Astrocyte of the spinal cord (primary cell): Measurements from ENCODE around the gene PHYKPL.

Experiments
- DNase-seq: peaks from one replicate; pipeline ENCODE4 v3.0.0; 2011; ENCODE audit warnings: low read depth, low spot score
- H3K4me3 ChIP-seq: 2 replicates; pipeline ENCODE4 v1.5.1; 2011; ENCODE audit warnings: low read depth, mild to moderate bottlenecking, low read length, moderate library complexity
- CTCF ChIP-seq: IDR thresholded peaks from 2 replicates; pipeline ENCODE4 v1.5.1; 2012; ENCODE audit warnings: low read depth, mild to moderate bottlenecking, low read length, inconsistent platforms
- in situ Hi-C: cut with HindIII; loops from 2 replicates; pipeline ENCODE4 v1.10.0; 2017; ENCODE audit warnings: low sequenced_read_pairs

PHYKPL gene

GRCh38 chr5:178278358-178279023 is 45.9 kb upstream of the PHYKPL start:
- H3K4me3 ChIP-seq = no peak overlapping the region
- in situ Hi-C loops = no loop called here
- no peak for TF ChIP-seq CTCF
- DNase-seq = no peak

GRCh38 chr5:178277866-178278265 is 45.3 kb upstream of the PHYKPL start:
- no peak for DNase-seq
- TF ChIP-seq CTCF = no peak
- in situ Hi-C loops = no loop called here
- H3K4me3 ChIP-seq = no peak overlapping the region

- in situ Hi-C loops = no loop called here
- no peak overlapping the region for H3K4me3 ChIP-seq
- DNase-seq = no peak
- no peak for TF ChIP-seq CTCF
Measured at GRCh38 chr5:178277346-178277745, 44.7 kb upstream of the PHYKPL start.

- no peak overlapping the region for H3K4me3 ChIP-seq
- no peak for TF ChIP-seq CTCF
- in situ Hi-C loops = no loop called here
- DNase-seq = no peak
Measured at GRCh38 chr5:178274781-178275537, 42.4 kb upstream of the PHYKPL start.

- in situ Hi-C loops = no loop called here
- no peak for DNase-seq
- no peak for TF ChIP-seq CTCF
- no peak overlapping the region for H3K4me3 ChIP-seq
Measured at GRCh38 chr5:178273665-178274541, 41.3 kb upstream of the PHYKPL start.

- in situ Hi-C loops = no loop called here
- H3K4me3 ChIP-seq = no peak overlapping the region
- no peak for TF ChIP-seq CTCF
- DNase-seq = no peak
Measured at GRCh38 chr5:178273041-178273440, 40.4 kb upstream of the PHYKPL start.
